ENCODE results near the gene SERGEF.
"Not testable (repeated sequence)": the region's sequence is repeated elsewhere in the genome, so short reads cannot be mapped to it uniquely, and the experiment has no call there.

The SERGEF gene

GRCh38 chr11:18001191-18001590 lies 11.7 kb downstream of the SERGEF start:
- DNase-seq, result no peak
- Histone ChIP-seq H3K27me3 (replicated peaks; ENCODE audit: control insufficient read depth, insufficient read depth, low read length, poor library complexity, severe bottlenecking) (no peaks in the 10 kb centered on the region), H3K4me1 (ENCODE audit: control insufficient read depth, insufficient read depth, low read length, poor library complexity, severe bottlenecking) (no peaks in the 10 kb centered on the region), H3K9me3 (ENCODE audit: control insufficient read depth, low read length) (no peaks in the 10 kb centered on the region), H3K36me3 (ENCODE audit: control insufficient read depth, insufficient read depth, low read length) (peaks cover 48% of the 10 kb centered on the region), H3K4me3 (ENCODE audit: insufficient read depth, low read depth, low read length, poor library complexity, severe bottlenecking) (no peak overlapping the region), H3K27ac (ENCODE audit: insufficient read depth, low read length, poor library complexity, severe bottlenecking) (no peak overlapping the region)

- Histone ChIP-seq H3K27ac (ENCODE audit: insufficient read depth, low read length, poor library complexity, severe bottlenecking) (no peak overlapping the region), H3K4me1 (ENCODE audit: control insufficient read depth, insufficient read depth, low read length, poor library complexity, severe bottlenecking) (no peaks in the 10 kb centered on the region), H3K36me3 (ENCODE audit: control insufficient read depth, insufficient read depth, low read length) (peaks cover 45% of the 10 kb centered on the region), H3K4me3 (ENCODE audit: insufficient read depth, low read depth, low read length, poor library complexity, severe bottlenecking) (no peak overlapping the region), H3K27me3 (replicated peaks; ENCODE audit: control insufficient read depth, insufficient read depth, low read length, poor library complexity, severe bottlenecking) (no peaks in the 10 kb centered on the region), H3K9me3 (ENCODE audit: control insufficient read depth, low read length) (no peaks in the 10 kb centered on the region)
- DNase-seq, result no peak
Observed at GRCh38 chr11:18000760-18001159, 12.1 kb downstream of the SERGEF start.

GRCh38 chr11:18000128-18000527 lies 12.7 kb downstream of the SERGEF start:
- DNase-seq, result not testable (repeated sequence)
- H3K36me3 ChIP-seq (ENCODE audit: control insufficient read depth, insufficient read depth, low read length), result peaks cover 43% of the 10 kb centered on the region

GRCh38 chr11:17992916-17993315 lies 19.9 kb downstream of the SERGEF start:
- peaks cover 23% of the 10 kb centered on the region for H3K36me3 ChIP-seq (ENCODE audit: control insufficient read depth, insufficient read depth, low read length)

More at GRCh38 chr11:18000128-18000527, 12.7 kb downstream of the SERGEF start:
- not testable (repeated sequence) for H3K4me3 ChIP-seq (ENCODE audit: insufficient read depth, low read depth, low read length, poor library complexity, severe bottlenecking); H3K4me1 ChIP-seq (ENCODE audit: control insufficient read depth, insufficient read depth, low read length, poor library complexity, severe bottlenecking); H3K27me3 ChIP-seq (replicated peaks; ENCODE audit: control insufficient read depth, insufficient read depth, low read length, poor library complexity, severe bottlenecking); H3K27ac ChIP-seq (ENCODE audit: insufficient read depth, low read length, poor library complexity, severe bottlenecking); H3K9me3 ChIP-seq (ENCODE audit: control insufficient read depth, low read length)

GRCh38 chr11:17991783-17992433 lies 20.9 kb downstream of the SERGEF start:
- no peaks in the 10 kb centered on the region for H3K27me3 ChIP-seq (replicated peaks; ENCODE audit: control insufficient read depth, insufficient read depth, low read length, poor library complexity, severe bottlenecking)
- no peak overlapping the region for H3K4me3 ChIP-seq (ENCODE audit: insufficient read depth, low read depth, low read length, poor library complexity, severe bottlenecking)
- H3K9me3 ChIP-seq (ENCODE audit: control insufficient read depth, low read length), result no peaks in the 10 kb centered on the region
- H3K36me3 ChIP-seq (ENCODE audit: control insufficient read depth, insufficient read depth, low read length), result peaks cover 33% of the 10 kb centered on the region
- H3K4me1 ChIP-seq (ENCODE audit: control insufficient read depth, insufficient read depth, low read length, poor library complexity, severe bottlenecking), result no peaks in the 10 kb centered on the region
- DNase-seq, result peak in 1 of 3 donors; percentile 16
- H3K27ac ChIP-seq (ENCODE audit: insufficient read depth, low read length, poor library complexity, severe bottlenecking), result no peak overlapping the region

More at GRCh38 chr11:17992916-17993315, 19.9 kb downstream of the SERGEF start:
- H3K4me1 ChIP-seq (ENCODE audit: control insufficient read depth, insufficient read depth, low read length, poor library complexity, severe bottlenecking), result no peaks in the 10 kb centered on the region
- no peak for DNase-seq
- no peak overlapping the region for H3K4me3 ChIP-seq (ENCODE audit: insufficient read depth, low read depth, low read length, poor library complexity, severe bottlenecking)
- no peak overlapping the region for H3K27ac ChIP-seq (ENCODE audit: insufficient read depth, low read length, poor library complexity, severe bottlenecking)
- H3K27me3 ChIP-seq (replicated peaks; ENCODE audit: control insufficient read depth, insufficient read depth, low read length, poor library complexity, severe bottlenecking), result no peaks in the 10 kb centered on the region
- H3K9me3 ChIP-seq (ENCODE audit: control insufficient read depth, low read length), result no peaks in the 10 kb centered on the region

GRCh38 chr11:17989306-17989705 lies 23.5 kb downstream of the SERGEF start:
- Histone ChIP-seq H3K4me3 (ENCODE audit: insufficient read depth, low read depth, low read length, poor library complexity, severe bottlenecking) (no peak overlapping the region), H3K36me3 (ENCODE audit: control insufficient read depth, insufficient read depth, low read length) (peaks cover 50% of the 10 kb centered on the region), H3K4me1 (ENCODE audit: control insufficient read depth, insufficient read depth, low read length, poor library complexity, severe bottlenecking) (no peaks in the 10 kb centered on the region), H3K27ac (ENCODE audit: insufficient read depth, low read length, poor library complexity, severe bottlenecking) (no peak overlapping the region), H3K27me3 (replicated peaks; ENCODE audit: control insufficient read depth, insufficient read depth, low read length, poor library complexity, severe bottlenecking) (no peaks in the 10 kb centered on the region), H3K9me3 (ENCODE audit: control insufficient read depth, low read length) (no peaks in the 10 kb centered on the region)
- DNase-seq, result no peak

GRCh38 chr11:17988465-17988864 lies 24.4 kb downstream of the SERGEF start:
- peaks cover 52% of the 10 kb centered on the region for H3K36me3 ChIP-seq (ENCODE audit: control insufficient read depth, insufficient read depth, low read length)

GRCh38 chr11:17987826-17988225 lies 25.0 kb downstream of the SERGEF start:
- Histone ChIP-seq H3K27me3 (replicated peaks; ENCODE audit: control insufficient read depth, insufficient read depth, low read length, poor library complexity, severe bottlenecking) (no peaks in the 10 kb centered on the region), H3K36me3 (ENCODE audit: control insufficient read depth, insufficient read depth, low read length) (peaks cover 50% of the 10 kb centered on the region), H3K4me3 (ENCODE audit: insufficient read depth, low read depth, low read length, poor library complexity, severe bottlenecking) (no peak overlapping the region), H3K9me3 (ENCODE audit: control insufficient read depth, low read length) (no peaks in the 10 kb centered on the region), H3K4me1 (ENCODE audit: control insufficient read depth, insufficient read depth, low read length, poor library complexity, severe bottlenecking) (no peaks in the 10 kb centered on the region), H3K27ac (ENCODE audit: insufficient read depth, low read length, poor library complexity, severe bottlenecking) (no peak overlapping the region)
- DNase-seq, result no peak

More at GRCh38 chr11:17988465-17988864, 24.4 kb downstream of the SERGEF start:
- Histone ChIP-seq H3K27ac (ENCODE audit: insufficient read depth, low read length, poor library complexity, severe bottlenecking) (no peak overlapping the region), H3K27me3 (replicated peaks; ENCODE audit: control insufficient read depth, insufficient read depth, low read length, poor library complexity, severe bottlenecking) (no peaks in the 10 kb centered on the region), H3K4me3 (ENCODE audit: insufficient read depth, low read depth, low read length, poor library complexity, severe bottlenecking) (no peak overlapping the region), H3K9me3 (ENCODE audit: control insufficient read depth, low read length) (no peaks in the 10 kb centered on the region), H3K4me1 (ENCODE audit: control insufficient read depth, insufficient read depth, low read length, poor library complexity, severe bottlenecking) (no peaks in the 10 kb centered on the region)
- no peak for DNase-seq

GRCh38 chr11:17986711-17987220 lies 26.1 kb downstream of the SERGEF start:
- Histone ChIP-seq H3K27me3 (replicated peaks; ENCODE audit: control insufficient read depth, insufficient read depth, low read length, poor library complexity, severe bottlenecking) (no peaks in the 10 kb centered on the region), H3K36me3 (ENCODE audit: control insufficient read depth, insufficient read depth, low read length) (peaks cover 45% of the 10 kb centered on the region), H3K27ac (ENCODE audit: insufficient read depth, low read length, poor library complexity, severe bottlenecking) (no peak overlapping the region), H3K4me1 (ENCODE audit: control insufficient read depth, insufficient read depth, low read length, poor library complexity, severe bottlenecking) (no peaks in the 10 kb centered on the region), H3K9me3 (ENCODE audit: control insufficient read depth, low read length) (no peaks in the 10 kb centered on the region), H3K4me3 (ENCODE audit: insufficient read depth, low read depth, low read length, poor library complexity, severe bottlenecking) (no peak overlapping the region)
- DNase-seq, result no peak

GRCh38 chr11:17986007-17986710 lies 26.7 kb downstream of the SERGEF start:
- H3K9me3 ChIP-seq (ENCODE audit: control insufficient read depth, low read length), result no peaks in the 10 kb centered on the region
- no peak overlapping the region for H3K27ac ChIP-seq (ENCODE audit: insufficient read depth, low read length, poor library complexity, severe bottlenecking)
- H3K27me3 ChIP-seq (replicated peaks; ENCODE audit: control insufficient read depth, insufficient read depth, low read length, poor library complexity, severe bottlenecking), result no peaks in the 10 kb centered on the region
- DNase-seq, result no peak
- H3K4me1 ChIP-seq (ENCODE audit: control insufficient read depth, insufficient read depth, low read length, poor library complexity, severe bottlenecking), result no peaks in the 10 kb centered on the region
- no peak overlapping the region for H3K4me3 ChIP-seq (ENCODE audit: insufficient read depth, low read depth, low read length, poor library complexity, severe bottlenecking)
- peaks cover 45% of the 10 kb centered on the region for H3K36me3 ChIP-seq (ENCODE audit: control insufficient read depth, insufficient read depth, low read length)

All from effector memory CD4-positive, alpha-beta T cell (primary cell).